ENCODE measurements around the gene SPAG9. TPM values are rescaled to one million over a fixed set of nuclear protein-coding genes. Genes with fewer than 3 reads are reported as not detected.
A peak's percentile ranks its signal among the peaks of the same experiment; 100 is the strongest.

Gene SPAG9
- total RNA-seq, 2 donors from 2014 or later = 46.0 to 67.0 TPM

GRCh38 chr17:51154176-51154575 lies 33.5 kb upstream of the SPAG9 start:
- TF ChIP-seq CTCF (IDR thresholded peaks at IDR 0.05) = no peak
- Histone ChIP-seq H3K4me3 (peak overlapping the region; percentile 68), H3K27ac (peak overlapping the region; percentile 42), H3K9me3 (no peaks in the 10 kb centered on the region), H3K9ac (ENCODE audit: low read depth in 2 of 2, low read length in 2 of 2) (peak overlapping the region; percentile 80 to 83), H3K27me3 (no peaks in the 10 kb centered on the region), H3K4me1 (peaks cover 6% of the 10 kb centered on the region), H3K36me3 (no peaks in the 10 kb centered on the region)
- intact Hi-C loops (cut with DNase I) = loop anchor here (5.0 kb wide), 1 partner anchor 152 kb away; no protein-coding TSS in a partner anchor
- no peak for DNase-seq

GRCh38 chr17:51153210-51154072 lies 32.8 kb upstream of the SPAG9 start, which contains the start of gene NME1:
Gene NME1 (plus strand): TSS chr17:51153559. CDS start chr17:51155655, 2,096 bp downstream.
- Histone ChIP-seq H3K9ac (ENCODE audit: low read depth in 2 of 2, low read length in 2 of 2) (peak within 1 kb of the TSS; percentile 80 to 83), H3K9me3 (no peaks in the 10 kb centered on the region), H3K27me3 (no peaks in the 10 kb centered on the region), H3K4me1 (peaks cover 6% of the 10 kb centered on the region), H3K27ac (peak within 1 kb of the TSS; percentile 74), H3K4me3 (peak within 1 kb of the TSS; percentile 68), H3K36me3 (no peaks in the 10 kb centered on the region)
- DNase-seq = peak; percentile 98
- peak; percentile 65 for TF ChIP-seq CTCF (IDR thresholded peaks at IDR 0.05)
- intact Hi-C loops (cut with DNase I) = loop anchor here (5.0 kb wide), 1 partner anchor 151 kb away; no protein-coding TSS in a partner anchor

GRCh38 chr17:51152766-51153209 lies 32.1 kb upstream of the SPAG9 start:
- intact Hi-C loops (cut with DNase I) = loop anchor here (5.0 kb wide), 1 partner anchor 150 kb away; no protein-coding TSS in a partner anchor
- Histone ChIP-seq H3K27me3 (no peaks in the 10 kb centered on the region), H3K27ac (peak overlapping the region; percentile 74), H3K4me3 (peak overlapping the region; percentile 68), H3K36me3 (no peaks in the 10 kb centered on the region), H3K9ac (ENCODE audit: low read depth in 2 of 2, low read length in 2 of 2) (peak overlapping the region; percentile 45 to 80), H3K9me3 (no peaks in the 10 kb centered on the region), H3K4me1 (peaks cover 6% of the 10 kb centered on the region)
- TF ChIP-seq CTCF (IDR thresholded peaks at IDR 0.05) = no peak
- peak; percentile 26 for DNase-seq

GRCh38 chr17:51150932-51151331 lies 30.3 kb upstream of the SPAG9 start:
- no peaks in the 10 kb centered on the region for H3K9me3 ChIP-seq
- no peaks in the 10 kb centered on the region for H3K27me3 ChIP-seq
- no peak overlapping the region for H3K4me3 ChIP-seq
- no peaks in the 10 kb centered on the region for H3K36me3 ChIP-seq
- peaks cover 6% of the 10 kb centered on the region for H3K4me1 ChIP-seq
- intact Hi-C loops (cut with DNase I) = loop anchor here (5.0 kb wide), 1 partner anchor 149 kb away; no protein-coding TSS in a partner anchor
- DNase-seq = no peak
- H3K9ac ChIP-seq (ENCODE audit: low read depth in 2 of 2, low read length in 2 of 2) = no peak overlapping the region
- no peak for TF ChIP-seq CTCF (IDR thresholded peaks at IDR 0.05)
- no peak overlapping the region for H3K27ac ChIP-seq

GRCh38 chr17:51149163-51149562 lies 28.5 kb upstream of the SPAG9 start:
- no peak for DNase-seq
- intact Hi-C loops (cut with DNase I) = no loop called here
- Histone ChIP-seq H3K27ac (no peak overlapping the region), H3K9ac (ENCODE audit: low read depth in 2 of 2, low read length in 2 of 2) (no peak overlapping the region), H3K27me3 (no peaks in the 10 kb centered on the region), H3K36me3 (no peaks in the 10 kb centered on the region), H3K4me1 (no peaks in the 10 kb centered on the region), H3K9me3 (no peaks in the 10 kb centered on the region), H3K4me3 (no peak overlapping the region)
- no peak for TF ChIP-seq CTCF (IDR thresholded peaks at IDR 0.05)

All from colonic mucosa (tissue), 4 donors.